Posterior vena cava (tissue), 2 donors: Measurements from ENCODE around the gene ADRM1. TPM values are rescaled to one million over a fixed set of nuclear protein-coding genes. Genes with fewer than 3 reads are reported as not detected.
A peak's percentile ranks its signal among the peaks of the same experiment; 100 is the strongest.

ENCODE experiments used
- DNase-seq: peaks from one replicate; pipeline ENCODE4 v3.0.0-alpha.2; 2020; ENCODE audit warnings: low spot score
- intact Hi-C, 2 donors: fragments of 100-400 bp; cut with DNase I; formaldehyde crosslinking; loops; one replicate each; pipeline versions ENCODE4 v1.14.1 to v1.14.2; 2022 to 2023
- long read RNA-seq, 2 donors: library from polyadenylated mRNA; unstranded; transcript quantifications; one replicate each; pipeline ENCODE4 v2.0.0, GENCODE V29; 2020 to 2021
- total RNA-seq, 2 donors: library from RNA; stranded (reverse); fragmentation: NEBNext Ultra II Directional; extraction: Animal tissue kit (Norgen Biotek cat#: 25700); gene quantifications; one replicate each; pipeline ENCODE4 v1.2.1, GENCODE V29; 2021
- donor health status: DM: yes; HTN: yes; CAD: no.
- donor health status: DM: yes; HTN: yes; CAD: no.

ADRM1 gene
- 10 to 100 TPM; 60.9 to 70.3 TPM for total RNA-seq
- long read RNA-seq, donor 1, transcript ADRM1-201 (10 exons, 1,478 nt) = major isoform, 41 of 60 reads
- long read RNA-seq, donor 1, partial matches to known transcripts = 5 of 60 reads
- long read RNA-seq, donor 1, other reads (novel, unspliced or antisense) = 10 of 60 reads
- long read RNA-seq, donor 2, transcript ADRM1-205 (9 exons, 1,361 nt) = minor isoform, 25 of 703 reads
- long read RNA-seq, donor 2, transcript ADRM1-201 (10 exons, 1,478 nt) = major isoform, 529 of 703 reads
- long read RNA-seq, donor 2, partial matches to known transcripts = 38 of 703 reads
- long read RNA-seq, donor 2, other reads (novel, unspliced or antisense) = 111 of 703 reads

- peak; percentile 99 for DNase-seq
- intact Hi-C loops = loop anchor here (2.0 to 5.0 kb wide), 2 partner anchors 80 kb away; no protein-coding TSS in a partner anchor
Observed at GRCh38 chr20:62302341-62303061, at the start of gene ADRM1. Gene ADRM1, plus strand, starts transcription at chr20:62302997. Its CDS starts 572 bp downstream, at chr20:62303569.

GRCh38 chr20:62253398-62253797 lies 49.4 kb upstream of the ADRM1 start:
- intact Hi-C loops = no loop called here
- DNase-seq = no peak

- intact Hi-C loops = no loop called here
Observed at GRCh38 chr20:62254021-62254724, 48.6 kb upstream of the ADRM1 start.

GRCh38 chr20:62255976-62256375 lies 46.8 kb upstream of the ADRM1 start:
- intact Hi-C loops = no loop called here
- DNase-seq = no peak

More at GRCh38 chr20:62254021-62254724, 48.6 kb upstream of the ADRM1 start:
- no peak for DNase-seq

- peak; percentile 91 for DNase-seq
- intact Hi-C loops = no loop called here
Observed at GRCh38 chr20:62258499-62259293, 44.1 kb upstream of the ADRM1 start.

GRCh38 chr20:62259294-62259565 lies 43.6 kb upstream of the ADRM1 start:
- intact Hi-C loops = no loop called here
- DNase-seq = no peak

- intact Hi-C loops = no loop called here
- no peak for DNase-seq
Observed at GRCh38 chr20:62262064-62262463, 40.7 kb upstream of the ADRM1 start.

- intact Hi-C loops = no loop called here
- no peak for DNase-seq
Observed at GRCh38 chr20:62263396-62263795, 39.4 kb upstream of the ADRM1 start.

GRCh38 chr20:62265365-62265764 lies 37.4 kb upstream of the ADRM1 start:
- intact Hi-C loops = no loop called here
- DNase-seq = no peak

GRCh38 chr20:62266340-62266739 lies 36.5 kb upstream of the ADRM1 start:
- DNase-seq = no peak
- intact Hi-C loops = no loop called here

- intact Hi-C loops = no loop called here
Observed at GRCh38 chr20:62266851-62267250, 35.9 kb upstream of the ADRM1 start.

GRCh38 chr20:62267543-62267942 lies 35.3 kb upstream of the ADRM1 start:
- no peak for DNase-seq
- intact Hi-C loops = no loop called here

More at GRCh38 chr20:62266851-62267250, 35.9 kb upstream of the ADRM1 start:
- no peak for DNase-seq

GRCh38 chr20:62268228-62268900 lies 34.4 kb upstream of the ADRM1 start:
- DNase-seq = no peak
- intact Hi-C loops = no loop called here

- intact Hi-C loops = no loop called here
Observed at GRCh38 chr20:62269378-62269777, 33.4 kb upstream of the ADRM1 start.

GRCh38 chr20:62269871-62270270 lies 32.9 kb upstream of the ADRM1 start:
- DNase-seq = no peak
- intact Hi-C loops = no loop called here

More at GRCh38 chr20:62269378-62269777, 33.4 kb upstream of the ADRM1 start:
- no peak for DNase-seq

GRCh38 chr20:62272200-62272599 lies 30.6 kb upstream of the ADRM1 start:
- intact Hi-C loops = no loop called here
- no peak for DNase-seq

GRCh38 chr20:62273416-62273815 lies 29.4 kb upstream of the ADRM1 start:
- intact Hi-C loops = no loop called here
- DNase-seq = no peak

- intact Hi-C loops = no loop called here
Observed at GRCh38 chr20:62274332-62274950, 28.4 kb upstream of the ADRM1 start.

GRCh38 chr20:62275219-62275618 lies 27.6 kb upstream of the ADRM1 start:
- intact Hi-C loops = no loop called here
- no peak for DNase-seq

More at GRCh38 chr20:62274332-62274950, 28.4 kb upstream of the ADRM1 start:
- DNase-seq = no peak
